Upper lobe of left lung (tissue), 6 donors: ENCODE measurements around the gene PRR15. TPM values are rescaled to one million over a fixed set of nuclear protein-coding genes. Genes with fewer than 3 reads are reported as not detected.

ENCODE experiments used
- ATAC-seq, 2 donors: fragments of 200-7000 bp; cut with Tn5 transposase; one replicate each; pipeline ENCODE4 v1.9.1; 2022; ENCODE audit warnings: mild to moderate bottlenecking in 2 of 2, moderate library complexity in 2 of 2; ENCODE audit not compliant: low FRiP score in 2 of 2
- DNase-seq, 2 donors: peaks; one replicate each; pipeline ENCODE4 v3.0.0-alpha.2; 2019 to 2020
- H3K27ac ChIP-seq, 4 donors: fragments of 200-600 bp; sonication (generic); one replicate each; pipeline ENCODE4 v1.5.1; 2016 to 2019
- H3K27me3 ChIP-seq, 4 donors: fragments of 200-600 bp; sonication (generic); one replicate each; pipeline ENCODE4 v1.5.1; 2017 to 2019
- H3K36me3 ChIP-seq, 4 donors: fragments of 200-600 bp; sonication (generic); one replicate each; pipeline ENCODE4 v1.5.1; 2016 to 2019
- H3K4me1 ChIP-seq, 4 donors: fragments of 200-600 bp; sonication (generic); one replicate each; pipeline ENCODE4 v1.5.1; 2018 to 2019
- H3K4me3 ChIP-seq, 4 donors: fragments of 200-600 bp; sonication (generic); one replicate each; pipeline ENCODE4 v1.5.1; 2017 to 2019; ENCODE audit warnings: mild to moderate bottlenecking in 2 of 4, moderate library complexity in 1 of 4
- H3K9me3 ChIP-seq, 4 donors: fragments of 200-600 bp; sonication (generic); one replicate each; pipeline ENCODE4 v1.5.1; 2018 to 2019
- EP300 ChIP-seq, 4 donors: sonication (generic); formaldehyde crosslinking; IDR thresholded peaks; one replicate each; pipeline ENCODE4 v1.5.1; 2017; ENCODE audit warnings: antibody characterized with exemption in 4 of 4, control low read depth in 2 of 4
- POLR2A ChIP-seq, 4 donors: fragments of 450-650 bp; IDR thresholded peaks; one replicate each; pipeline ENCODE4 v1.5.1; 2016 to 2017; ENCODE audit warnings: antibody characterized with exemption in 4 of 4, mild to moderate bottlenecking in 2 of 4
- POLR2AphosphoS5 ChIP-seq, 2 donors: sonication (generic); formaldehyde crosslinking; IDR thresholded peaks; one replicate each; pipeline ENCODE4 v1.5.1; 2017; ENCODE audit warnings: antibody characterized with exemption in 2 of 2
- WGBS, 2 donors: methylation state at CpG; one replicate each; pipeline ENCODE4 v1.1.5; 2017 to 2018; 5-methylcytosine and 5-hydroxymethylcytosine counted together
- total RNA-seq, 6 donors: library from RNA; depleted of rRNA in 4 of 6; stranded (reverse); fragments of >200 nt in 4 of 6; gene quantifications; one replicate each; pipeline versions ENCODE4 v1.1.0 to v1.2.1, GENCODE V29; 2016 to 2021
- TF ChIP-seq, protein P1 (sequence below), 6 experiments: fragments of 450-650 bp in 4 of 6; fragments of 200-600 bp in 2 of 6; sonication (generic) in 2 of 6; IDR thresholded peaks; one replicate each; pipeline ENCODE4 v1.5.1; 2016 to 2019; ENCODE audit warnings: antibody characterized with exemption in 6 of 6
- donor health status: DM: no; HTN: no; CAD: no; lungs with moderate emphysema.
- donor health status: DM: no; HTN: yes; CAD: no; lungs with severe emphysema.

The PRR15 gene
- total RNA-seq, 6 donors from 2014 or later, result 2.1 to 13.5 (median 3.5) TPM

- no peak for DNase-seq
- H3K4me3 ChIP-seq, result no peak overlapping the region
- 76 to 77% methylated on average over 7 of the region's 7 CpGs for WGBS, 2 donors
- ATAC-seq, result no peak
- TF ChIP-seq, protein P1, sequence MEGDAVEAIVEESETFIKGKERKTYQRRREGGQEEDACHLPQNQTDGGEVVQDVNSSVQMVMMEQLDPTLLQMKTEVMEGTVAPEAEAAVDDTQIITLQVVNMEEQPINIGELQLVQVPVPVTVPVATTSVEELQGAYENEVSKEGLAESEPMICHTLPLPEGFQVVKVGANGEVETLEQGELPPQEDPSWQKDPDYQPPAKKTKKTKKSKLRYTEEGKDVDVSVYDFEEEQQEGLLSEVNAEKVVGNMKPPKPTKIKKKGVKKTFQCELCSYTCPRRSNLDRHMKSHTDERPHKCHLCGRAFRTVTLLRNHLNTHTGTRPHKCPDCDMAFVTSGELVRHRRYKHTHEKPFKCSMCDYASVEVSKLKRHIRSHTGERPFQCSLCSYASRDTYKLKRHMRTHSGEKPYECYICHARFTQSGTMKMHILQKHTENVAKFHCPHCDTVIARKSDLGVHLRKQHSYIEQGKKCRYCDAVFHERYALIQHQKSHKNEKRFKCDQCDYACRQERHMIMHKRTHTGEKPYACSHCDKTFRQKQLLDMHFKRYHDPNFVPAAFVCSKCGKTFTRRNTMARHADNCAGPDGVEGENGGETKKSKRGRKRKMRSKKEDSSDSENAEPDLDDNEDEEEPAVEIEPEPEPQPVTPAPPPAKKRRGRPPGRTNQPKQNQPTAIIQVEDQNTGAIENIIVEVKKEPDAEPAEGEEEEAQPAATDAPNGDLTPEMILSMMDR (IDR thresholded peaks at IDR 0.05), result no peak
- no peak for TF ChIP-seq POLR2AphosphoS5 (IDR thresholded peaks at IDR 0.05)
- TF ChIP-seq EP300 (IDR thresholded peaks at IDR 0.05), result no peak
- no peak for TF ChIP-seq POLR2A (IDR thresholded peaks at IDR 0.05)
- no peaks in the 10 kb centered on the region for H3K9me3 ChIP-seq
- H3K36me3 ChIP-seq, result no peaks in the 10 kb centered on the region
- H3K27ac ChIP-seq, result no peak overlapping the region
- peaks cover 0 to 33% (median 15%) of the 10 kb centered on the region in 4 donors for H3K27me3 ChIP-seq
- H3K4me1 ChIP-seq, result peaks cover 27 to 35% (median 33%) of the 10 kb centered on the region in 4 donors
Observed at GRCh38 chr7:29561271-29561670, 2.4 kb upstream of the PRR15 start.

DNA sequence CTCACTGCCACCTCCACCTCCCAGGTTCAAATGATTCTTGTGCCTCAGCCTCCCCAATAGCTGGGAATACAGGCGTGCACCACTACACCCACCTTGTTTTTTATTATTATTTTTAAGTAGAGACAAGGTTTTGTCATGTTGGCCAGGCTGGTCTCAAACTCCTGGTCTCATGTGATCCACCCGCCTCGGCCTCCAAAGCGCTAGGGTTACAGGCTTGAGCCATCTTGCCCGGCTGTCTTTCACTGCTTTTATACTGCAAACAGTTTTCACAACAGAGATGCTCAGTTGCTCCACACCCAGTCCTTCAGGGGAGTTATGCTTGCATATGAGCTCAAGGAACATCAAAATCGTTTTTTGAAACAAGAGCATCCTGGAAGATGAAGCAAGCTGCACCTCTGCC is 1.3 kb upstream of the PRR15 start:
- Histone ChIP-seq H3K27ac (no peak overlapping the region), H3K9me3 (no peaks in the 10 kb centered on the region), H3K4me1 (peaks cover 30 to 42% (median 38%) of the 10 kb centered on the region in 4 donors), H3K27me3 (peaks cover 0 to 37% (median 19%) of the 10 kb centered on the region in 4 donors), H3K4me3 (peak overlapping the region in 1 of 4 donors; percentile 53), H3K36me3 (no peaks in the 10 kb centered on the region)
- TF ChIP-seq POLR2A (IDR thresholded peaks at IDR 0.05) (no peak), POLR2AphosphoS5 (IDR thresholded peaks at IDR 0.05) (no peak), EP300 (IDR thresholded peaks at IDR 0.05) (no peak)
- TF ChIP-seq, protein P1 (IDR thresholded peaks at IDR 0.05), result no peak
- DNase-seq, result no peak
- no peak for ATAC-seq
- WGBS, 2 donors, result 71 to 77% methylated on average over 6 of the region's 6 CpGs

- Histone ChIP-seq H3K27ac (peak overlapping the region in 1 of 4 donors; percentile 26), H3K36me3 (no peaks in the 10 kb centered on the region), H3K27me3 (peaks cover 0 to 41% (median 21%) of the 10 kb centered on the region in 4 donors), H3K4me1 (peaks cover 30 to 42% (median 38%) of the 10 kb centered on the region in 4 donors), H3K9me3 (no peaks in the 10 kb centered on the region), H3K4me3 (peak overlapping the region in 3 of 4 donors; percentile 30 to 53 (median 46))
- ATAC-seq, result peak; percentile 35 to 79
- WGBS, 2 donors, result 1% methylated on average over 33 to 47 of the region's 48 CpGs
- peak; percentile 26 to 90 for DNase-seq
- TF ChIP-seq POLR2AphosphoS5 (IDR thresholded peaks at IDR 0.05) (peak in 1 of 2 donors; percentile 17), POLR2A (IDR thresholded peaks at IDR 0.05) (peak in 1 of 4 donors; percentile 28)
- TF ChIP-seq, protein P1 (IDR thresholded peaks at IDR 0.05), result no peak
Observed at GRCh38 chr7:29564496-29565223, 1.0 kb downstream of the PRR15 start.

- DNase-seq, result no peak
- WGBS, 2 donors, result 2 to 6% methylated on average over 10 of the region's 10 CpGs
- H3K36me3 ChIP-seq, result no peaks in the 10 kb centered on the region
- peak overlapping the region in 3 of 4 donors; percentile 30 to 53 (median 46) for H3K4me3 ChIP-seq
- H3K27me3 ChIP-seq, result peaks cover 0 to 41% (median 21%) of the 10 kb centered on the region in 4 donors
- peak overlapping the region in 1 of 4 donors; percentile 26 for H3K27ac ChIP-seq
- ATAC-seq, result peak in 1 of 2 donors; percentile 16
- no peaks in the 10 kb centered on the region for H3K9me3 ChIP-seq
- TF ChIP-seq EP300 (IDR thresholded peaks at IDR 0.05) (no peak), POLR2AphosphoS5 (IDR thresholded peaks at IDR 0.05) (no peak), POLR2A (IDR thresholded peaks at IDR 0.05) (no peak)
- TF ChIP-seq, protein P1 (IDR thresholded peaks at IDR 0.05), result no peak
- H3K4me1 ChIP-seq, result peaks cover 30 to 42% (median 38%) of the 10 kb centered on the region in 4 donors
Observed at GRCh38 chr7:29565224-29565630, 1.6 kb downstream of the PRR15 start.
